ENCODE data around the gene HPSE2. TPM values are rescaled to one million over a fixed set of nuclear protein-coding genes. Genes with fewer than 3 reads are reported as not detected.
A peak's percentile ranks its signal among the peaks of the same experiment; 100 is the strongest.

HPSE2 gene
- total RNA-seq, 2 experiments from 2014 or later: not detected

DNA sequence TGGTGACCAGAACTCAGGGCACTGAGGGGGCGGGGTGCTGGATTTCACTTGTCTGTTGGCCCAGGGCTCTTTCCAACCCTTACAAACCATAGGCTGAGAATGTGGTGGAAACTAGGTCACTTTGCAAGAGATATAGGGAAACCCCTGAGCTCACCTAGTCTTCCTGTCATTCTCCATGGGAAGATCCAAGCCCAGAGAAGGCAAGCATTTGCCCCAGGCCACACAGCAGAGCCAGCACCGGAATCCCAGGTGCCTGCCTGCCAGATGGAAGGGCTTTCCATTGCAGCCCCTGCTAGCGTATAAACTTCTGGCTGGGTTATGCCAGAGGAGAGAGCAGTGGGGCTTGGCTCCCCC, 821.1 kb downstream of the HPSE2 start:
- CTCF ChIA-PET: interaction anchor here (1.3 to 3.5 kb wide), 2 partner anchors 10 to 11 kb away, joined by 3 to 22 read pairs; no protein-coding TSS in a partner anchor

DNA sequence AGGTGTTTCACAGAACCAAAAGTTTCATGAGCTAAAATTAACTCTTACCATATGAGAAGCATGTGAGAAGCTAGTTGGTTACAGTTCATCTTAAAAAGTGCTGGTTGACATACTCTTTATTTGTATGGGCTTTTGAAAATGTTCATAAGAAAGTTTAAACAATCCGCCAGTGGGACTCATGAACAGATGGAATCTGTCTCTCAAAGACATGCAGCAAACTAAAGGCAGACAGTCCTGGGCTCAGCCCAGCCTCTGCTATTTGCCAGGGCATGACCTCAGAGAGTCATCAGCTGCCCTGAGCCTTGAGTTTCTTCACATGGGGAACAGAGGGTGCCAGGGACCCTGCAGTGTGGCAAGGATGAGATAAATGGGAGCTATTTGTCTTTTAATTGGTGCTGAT, 823.9 kb downstream of the HPSE2 start:
- H3K9me3 Mint-ChIP-seq (ENCODE audit: insufficient read depth): no peaks in the 10 kb centered on the region
- H3K36me3 Mint-ChIP-seq (ENCODE audit: low read depth): peaks cover 3% of the 10 kb centered on the region
- ChIA-PET CTCF (interaction anchor here (1.0 kb wide), 1 partner anchor 14 kb away, joined by 5 read pairs; no protein-coding TSS in a partner anchor), POLR2A (no interaction called here)
- H3K4me3 Mint-ChIP-seq: no peak overlapping the region
- no peak overlapping the region for H3K27ac Mint-ChIP-seq
- no peak for ATAC-seq
- DNase-seq: no peak
- no peaks in the 10 kb centered on the region for H3K27me3 Mint-ChIP-seq (ENCODE audit: low read depth)
- peaks cover 14% of the 10 kb centered on the region for H3K4me1 Mint-ChIP-seq (ENCODE audit: low read depth)

More for the DNA sequence above, 821.1 kb downstream of the HPSE2 start:
- no peak for DNase-seq
- H3K9me3 Mint-ChIP-seq (ENCODE audit: insufficient read depth): no peaks in the 10 kb centered on the region
- POLR2A ChIA-PET: interaction anchor here (1.1 to 1.2 kb wide), 2 partner anchors 9 to 53 kb away, joined by 3 read pairs; no protein-coding TSS in a partner anchor
- H3K4me1 Mint-ChIP-seq (ENCODE audit: low read depth): peaks cover 14% of the 10 kb centered on the region
- H3K27me3 Mint-ChIP-seq (ENCODE audit: low read depth): no peaks in the 10 kb centered on the region
- ATAC-seq: no peak
- peak overlapping the region; percentile 97 for H3K27ac Mint-ChIP-seq
- H3K36me3 Mint-ChIP-seq (ENCODE audit: low read depth): peaks cover 8% of the 10 kb centered on the region
- peak overlapping the region; percentile 88 for H3K4me3 Mint-ChIP-seq

DNA sequence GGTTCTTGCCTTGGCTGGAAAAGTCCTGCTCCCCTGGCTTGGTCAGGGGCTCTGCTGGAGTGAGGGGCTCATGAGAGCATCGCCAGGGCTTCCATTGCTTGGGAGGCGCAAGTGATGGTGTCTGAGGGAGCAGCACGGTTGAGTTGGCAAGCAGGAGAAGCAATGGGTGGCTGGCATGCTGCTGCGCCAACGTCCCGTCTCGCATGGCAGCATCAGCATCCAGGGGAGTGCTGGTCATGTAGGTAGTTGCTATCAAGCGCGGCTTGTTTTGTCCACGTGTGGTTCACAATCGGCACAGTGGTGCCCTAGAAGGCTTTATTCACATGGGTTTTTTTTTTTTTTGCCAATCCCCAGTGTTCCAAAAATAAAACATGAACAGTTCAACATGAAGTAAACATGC, 824.5 kb downstream of the HPSE2 start:
- H3K36me3 Mint-ChIP-seq (ENCODE audit: low read depth): peaks cover 2% of the 10 kb centered on the region
- DNase-seq: no peak
- no peak overlapping the region for H3K27ac Mint-ChIP-seq
- CTCF ChIA-PET: interaction anchor here (1.0 kb wide), 1 partner anchor 14 kb away, joined by 5 read pairs; no protein-coding TSS in a partner anchor
- ATAC-seq: no peak
- H3K27me3 Mint-ChIP-seq (ENCODE audit: low read depth): no peaks in the 10 kb centered on the region
- no peaks in the 10 kb centered on the region for H3K9me3 Mint-ChIP-seq (ENCODE audit: insufficient read depth)
- POLR2A ChIA-PET: no interaction called here
- no peak overlapping the region for H3K4me3 Mint-ChIP-seq
- H3K4me1 Mint-ChIP-seq (ENCODE audit: low read depth): peaks cover 14% of the 10 kb centered on the region

DNA sequence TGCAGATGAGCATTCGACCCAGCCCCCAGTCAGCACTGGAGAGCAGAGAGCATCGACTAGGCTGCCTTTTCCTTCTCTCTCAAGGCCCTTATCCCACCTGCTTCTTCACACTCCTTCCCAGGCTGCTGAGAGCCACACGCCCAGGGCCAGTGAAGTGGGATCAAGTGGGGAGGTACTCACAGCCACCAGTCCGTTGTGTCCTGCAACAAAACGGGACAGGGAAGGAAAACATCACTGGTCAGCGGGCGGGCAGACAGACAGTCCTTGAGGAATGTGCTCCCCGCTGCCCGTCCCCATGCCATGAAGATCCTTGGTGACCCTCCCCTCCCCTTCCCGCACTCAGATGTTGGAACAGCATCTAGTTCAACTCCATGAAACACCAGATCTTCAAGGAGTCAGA, 824.9 kb downstream of the HPSE2 start:
- peaks cover 14% of the 10 kb centered on the region for H3K4me1 Mint-ChIP-seq (ENCODE audit: low read depth)
- DNase-seq (no peak), ATAC-seq (no peak)
- CTCF ChIA-PET: no interaction called here
- POLR2A ChIA-PET: no interaction called here
- no peak overlapping the region for H3K4me3 Mint-ChIP-seq
- no peaks in the 10 kb centered on the region for H3K9me3 Mint-ChIP-seq (ENCODE audit: insufficient read depth)
- peaks cover 2% of the 10 kb centered on the region for H3K36me3 Mint-ChIP-seq (ENCODE audit: low read depth)
- H3K27ac Mint-ChIP-seq: no peak overlapping the region
- H3K27me3 Mint-ChIP-seq (ENCODE audit: low read depth): no peaks in the 10 kb centered on the region

DNA sequence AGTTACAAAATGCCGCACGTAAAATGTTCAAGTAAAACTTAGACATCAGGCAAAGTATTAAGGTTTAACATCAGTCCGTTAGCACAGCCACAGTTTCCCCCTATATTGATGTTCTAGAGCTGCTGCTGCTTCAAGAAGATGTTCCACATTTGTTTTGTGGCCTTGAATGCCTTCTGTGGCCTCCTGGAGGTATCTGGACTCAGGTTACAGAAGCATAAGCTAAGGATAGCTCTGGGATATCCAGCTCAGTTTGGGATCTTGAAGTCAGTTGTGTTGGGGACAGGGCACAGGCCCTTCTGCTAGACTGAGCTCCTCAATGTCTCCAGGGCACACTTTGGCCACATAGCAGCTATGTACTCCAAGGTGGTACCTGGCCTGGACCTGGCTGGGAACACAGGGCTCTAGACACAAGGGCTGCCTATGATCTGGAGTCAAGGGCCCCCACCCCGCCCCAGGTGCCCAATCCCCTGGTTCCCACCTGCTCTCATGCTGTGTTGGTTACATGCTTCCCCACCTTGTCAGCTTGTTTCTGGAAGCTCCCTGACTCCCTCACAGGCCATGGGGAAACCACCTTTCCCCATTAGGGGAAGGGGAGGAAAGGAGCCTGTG, 825.4 kb downstream of the HPSE2 start:
- H3K9me3 Mint-ChIP-seq (ENCODE audit: insufficient read depth): no peaks in the 10 kb centered on the region
- CTCF ChIA-PET: no interaction called here
- POLR2A ChIA-PET: no interaction called here
- ATAC-seq (no peak), DNase-seq (no peak)
- no peak overlapping the region for H3K4me3 Mint-ChIP-seq
- H3K36me3 Mint-ChIP-seq (ENCODE audit: low read depth): peaks cover 2% of the 10 kb centered on the region
- no peaks in the 10 kb centered on the region for H3K27me3 Mint-ChIP-seq (ENCODE audit: low read depth)
- no peak overlapping the region for H3K27ac Mint-ChIP-seq
- H3K4me1 Mint-ChIP-seq (ENCODE audit: low read depth): peaks cover 11% of the 10 kb centered on the region

DNA sequence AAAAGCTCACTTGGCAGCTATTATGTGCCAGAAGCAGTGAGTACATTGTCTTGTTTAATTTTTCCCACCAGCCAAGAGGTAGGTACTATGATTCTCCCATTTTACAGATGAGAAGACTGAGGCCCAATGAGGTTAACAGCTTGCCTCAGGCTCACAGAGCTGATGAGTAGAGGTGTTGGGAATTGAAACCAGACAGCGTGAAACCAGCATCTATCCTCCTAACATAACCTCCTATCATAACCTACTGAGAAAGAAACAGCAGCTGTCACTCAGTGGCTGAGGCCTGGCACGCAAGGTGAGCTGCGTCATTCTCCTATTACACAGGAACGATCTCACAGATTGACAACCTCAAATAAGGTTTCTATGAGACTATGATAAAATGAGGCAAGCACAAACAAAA, 826.9 kb downstream of the HPSE2 start:
- DNase-seq (no peak), ATAC-seq (no peak)
- ChIA-PET CTCF (interaction anchor here (1.0 kb wide), 1 partner anchor 17 kb away, joined by 4 read pairs; no protein-coding TSS in a partner anchor), POLR2A (no interaction called here)
- Mint-ChIP-seq H3K9me3 (ENCODE audit: insufficient read depth) (no peaks in the 10 kb centered on the region), H3K27me3 (ENCODE audit: low read depth) (no peaks in the 10 kb centered on the region), H3K4me1 (ENCODE audit: low read depth) (peaks cover 7% of the 10 kb centered on the region), H3K4me3 (no peak overlapping the region), H3K27ac (peak overlapping the region; percentile 3), H3K36me3 (ENCODE audit: low read depth) (no peaks in the 10 kb centered on the region)

DNA sequence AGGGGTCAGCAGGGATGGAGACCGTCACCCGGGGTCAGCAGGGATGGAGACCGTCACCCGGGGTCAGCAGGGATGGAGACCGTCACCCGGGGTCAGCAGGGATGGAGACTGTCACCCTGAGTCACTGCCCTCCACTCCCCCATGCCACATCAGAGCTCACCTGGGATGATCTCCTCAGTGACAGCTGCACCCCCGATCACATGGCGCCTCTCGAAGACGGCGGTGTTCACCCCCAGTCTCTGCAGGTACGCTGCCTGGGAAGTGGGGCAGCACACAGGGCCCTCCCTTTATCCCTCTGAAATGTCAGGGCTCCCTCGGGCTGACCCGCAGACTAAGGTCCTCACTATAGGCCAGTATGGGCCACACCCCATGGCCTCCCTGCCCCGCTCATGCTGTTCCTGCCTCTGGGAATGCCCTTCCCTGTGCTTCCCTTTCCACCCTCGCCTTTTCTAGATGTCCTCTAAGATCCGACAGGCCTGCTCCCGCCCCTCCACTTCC, 827.9 kb downstream of the HPSE2 start:
- POLR2A ChIA-PET: no interaction called here

More for the DNA sequence above, 827.9 kb downstream of the HPSE2 start:
- ATAC-seq (no peak), DNase-seq (no peak)
- Mint-ChIP-seq H3K4me1 (ENCODE audit: low read depth) (peaks cover 10% of the 10 kb centered on the region), H3K27me3 (ENCODE audit: low read depth) (no peaks in the 10 kb centered on the region), H3K4me3 (no peak overlapping the region), H3K27ac (no peak overlapping the region), H3K36me3 (ENCODE audit: low read depth) (peaks cover under 1% of the 10 kb centered on the region), H3K9me3 (ENCODE audit: insufficient read depth) (no peaks in the 10 kb centered on the region)
- CTCF ChIA-PET: no interaction called here

Small RNA genes within 50 kb of the gene (microRNA-seq; reads per million reads assigned to microRNA genes)
- 2.9 reads per million for gene MIR4685
- gene MIR6507: not detected

Other genes starting within 250 kb of the HPSE2 start
- gene CNNM1, start 93.5 kb upstream of the HPSE2 start, total RNA-seq: under 1 TPM; 0.13 to 0.23 TPM
- 10 to 100 TPM; 31.2 to 37.1 TPM for gene GOT1, start 194.8 kb upstream of the HPSE2 start, total RNA-seq

All from activated CD8-positive, alpha-beta T cell treated with anti-CD3 and anti-CD28 coated beads, Interleukin-2, amount 10 ng/mL, durations not matched to agents 7 days and 5 days (primary cell).